ENCODE data around the gene PLCH1.

- TF ChIP-seq CTCF (IDR thresholded peaks at IDR 0.05; ENCODE audit: low read depth, low read length) (no peak), EZH2phosphoT487 (IDR thresholded peaks at IDR 0.05; ENCODE audit: low read depth) (no peak)
Observed at GRCh38 chr3:155714295-155714718, 30.6 kb downstream of the PLCH1 start.
